ENCODE measurements around the gene RTP3.

Gene RTP3

DNA sequence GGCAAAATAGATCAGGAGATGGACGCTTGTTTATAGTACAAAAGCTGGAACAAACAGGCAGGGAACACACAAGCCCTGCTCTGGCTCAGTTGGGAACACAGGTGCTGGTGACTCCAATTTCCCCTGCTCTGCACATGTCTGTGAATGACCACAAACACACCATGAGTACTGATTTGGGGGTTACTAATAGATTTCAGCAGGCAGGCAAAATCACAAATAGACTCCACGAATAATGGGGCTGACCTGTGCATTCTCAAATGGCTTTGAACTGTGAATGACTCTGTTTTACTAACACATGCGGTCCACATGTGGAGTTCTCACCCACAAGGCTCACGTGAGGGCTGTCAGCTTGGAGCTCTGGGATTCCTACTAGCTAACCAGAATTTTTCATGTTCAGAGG is 3.9 kb downstream of the RTP3 start:
- Histone ChIP-seq H3K4me1 (ENCODE audit: low read length) (peaks cover 28% of the 10 kb centered on the region), H3K79me2 (ENCODE audit: low read length) (no peaks in the 10 kb centered on the region), H3K27ac (ENCODE audit: low read length) (no peak overlapping the region), H4K20me1 (ENCODE audit: insufficient read depth, low read length) (no peaks in the 10 kb centered on the region), H3K36me3 (replicated peaks; ENCODE audit: low read depth, low read length) (no peaks in the 10 kb centered on the region), H3K9me3 (ENCODE audit: insufficient read depth, low read length) (no peaks in the 10 kb centered on the region), H3K9ac (ENCODE audit: low read length) (no peak overlapping the region), H2AFZ (ENCODE audit: low read depth, low read length) (no peak overlapping the region), H3K4me3 (ENCODE audit: low read length) (no peak overlapping the region), H3K4me2 (ENCODE audit: low read length) (no peak overlapping the region), H3K27me3 (ENCODE audit: low read depth, low read length) (peaks cover 7% of the 10 kb centered on the region)
- TF ChIP-seq, protein P1, sequence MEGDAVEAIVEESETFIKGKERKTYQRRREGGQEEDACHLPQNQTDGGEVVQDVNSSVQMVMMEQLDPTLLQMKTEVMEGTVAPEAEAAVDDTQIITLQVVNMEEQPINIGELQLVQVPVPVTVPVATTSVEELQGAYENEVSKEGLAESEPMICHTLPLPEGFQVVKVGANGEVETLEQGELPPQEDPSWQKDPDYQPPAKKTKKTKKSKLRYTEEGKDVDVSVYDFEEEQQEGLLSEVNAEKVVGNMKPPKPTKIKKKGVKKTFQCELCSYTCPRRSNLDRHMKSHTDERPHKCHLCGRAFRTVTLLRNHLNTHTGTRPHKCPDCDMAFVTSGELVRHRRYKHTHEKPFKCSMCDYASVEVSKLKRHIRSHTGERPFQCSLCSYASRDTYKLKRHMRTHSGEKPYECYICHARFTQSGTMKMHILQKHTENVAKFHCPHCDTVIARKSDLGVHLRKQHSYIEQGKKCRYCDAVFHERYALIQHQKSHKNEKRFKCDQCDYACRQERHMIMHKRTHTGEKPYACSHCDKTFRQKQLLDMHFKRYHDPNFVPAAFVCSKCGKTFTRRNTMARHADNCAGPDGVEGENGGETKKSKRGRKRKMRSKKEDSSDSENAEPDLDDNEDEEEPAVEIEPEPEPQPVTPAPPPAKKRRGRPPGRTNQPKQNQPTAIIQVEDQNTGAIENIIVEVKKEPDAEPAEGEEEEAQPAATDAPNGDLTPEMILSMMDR (IDR thresholded peaks at IDR 0.05; ENCODE audit: low read depth, low read length) = no peak
- no peak for TF ChIP-seq EZH2phosphoT487 (IDR thresholded peaks at IDR 0.05; ENCODE audit: low read depth)

DNA sequence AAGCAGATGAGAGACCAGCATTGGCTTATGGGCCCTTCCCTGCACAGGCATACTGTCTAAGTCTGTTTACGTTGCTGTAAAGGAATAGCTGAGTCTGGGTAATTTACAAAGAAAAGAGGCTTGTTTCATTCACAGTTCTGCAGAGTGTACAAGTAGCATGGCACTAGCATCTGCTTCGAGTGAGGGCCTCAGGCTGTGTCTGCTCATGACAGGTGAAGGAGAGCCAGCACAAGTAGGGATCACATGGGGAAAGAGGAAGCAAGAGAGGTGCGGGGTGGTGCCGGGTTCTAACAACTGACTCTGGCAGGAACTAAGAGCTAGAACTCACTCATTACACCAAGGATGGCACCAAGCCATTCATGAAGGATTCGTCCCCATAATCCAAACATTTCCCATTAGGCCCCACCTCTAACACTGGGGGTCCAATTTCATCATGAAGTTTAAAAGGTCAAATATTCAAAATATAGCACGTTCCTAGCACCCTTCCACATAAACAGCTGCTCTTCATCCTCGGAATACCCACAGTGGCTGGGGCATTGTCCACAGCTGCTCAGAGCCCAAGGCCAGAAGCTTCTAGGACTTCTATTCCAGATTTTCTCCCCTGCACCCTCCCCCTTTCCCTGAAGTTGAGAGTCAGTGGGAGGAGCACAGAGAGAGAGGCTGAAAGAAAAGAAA is 5.6 kb downstream of the RTP3 start:
- TF ChIP-seq, protein P1 (IDR thresholded peaks at IDR 0.05; ENCODE audit: low read depth, low read length) = no peak
- no peak for TF ChIP-seq EZH2phosphoT487 (IDR thresholded peaks at IDR 0.05; ENCODE audit: low read depth)
- Histone ChIP-seq H3K4me3 (ENCODE audit: low read length) (no peak overlapping the region), H4K20me1 (ENCODE audit: insufficient read depth, low read length) (no peaks in the 10 kb centered on the region), H3K9ac (ENCODE audit: low read length) (no peak overlapping the region), H3K4me1 (ENCODE audit: low read length) (peaks cover 28% of the 10 kb centered on the region), H2AFZ (ENCODE audit: low read depth, low read length) (0 out of 2 replicates have a peak overlapping the region, but pooled peaks have one; percentile 44), H3K4me2 (ENCODE audit: low read length) (no peak overlapping the region), H3K36me3 (replicated peaks; ENCODE audit: low read depth, low read length) (no peaks in the 10 kb centered on the region), H3K27me3 (ENCODE audit: low read depth, low read length) (peaks cover 5% of the 10 kb centered on the region; the same call in 1 of the 2 replicates), H3K9me3 (ENCODE audit: insufficient read depth, low read length) (no peaks in the 10 kb centered on the region), H3K79me2 (ENCODE audit: low read length) (no peaks in the 10 kb centered on the region), H3K27ac (ENCODE audit: low read length) (no peak overlapping the region)

DNA sequence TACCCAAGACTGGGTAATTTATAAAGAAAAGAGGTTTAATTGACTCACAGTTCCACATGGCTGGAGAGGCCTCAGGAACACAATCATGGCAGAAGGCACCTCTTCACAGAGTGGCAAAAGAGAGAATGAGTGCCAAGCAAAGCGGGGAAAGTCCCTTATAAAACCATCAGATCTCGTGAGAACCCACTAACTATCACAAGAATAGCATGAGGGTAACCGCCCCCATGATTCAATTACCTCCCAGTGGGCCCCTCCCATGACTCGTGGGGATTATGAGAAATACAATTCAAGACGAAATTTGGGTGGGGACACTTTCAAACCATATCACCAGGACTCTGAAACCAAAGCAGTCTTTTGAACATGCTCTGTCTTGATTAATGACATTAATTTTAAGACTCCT is 7.0 kb downstream of the RTP3 start:
- Histone ChIP-seq H4K20me1 (ENCODE audit: insufficient read depth, low read length) (no peaks in the 10 kb centered on the region), H3K36me3 (replicated peaks; ENCODE audit: low read depth, low read length) (no peaks in the 10 kb centered on the region), H3K27me3 (ENCODE audit: low read depth, low read length) (peaks cover 5% of the 10 kb centered on the region; the same call in 1 of the 2 replicates), H3K27ac (ENCODE audit: low read length) (no peak overlapping the region), H3K79me2 (ENCODE audit: low read length) (no peaks in the 10 kb centered on the region), H3K4me1 (ENCODE audit: low read length) (peaks cover 28% of the 10 kb centered on the region), H2AFZ (ENCODE audit: low read depth, low read length) (no peak overlapping the region), H3K4me3 (ENCODE audit: low read length) (no peak overlapping the region), H3K4me2 (ENCODE audit: low read length) (no peak overlapping the region), H3K9ac (ENCODE audit: low read length) (no peak overlapping the region), H3K9me3 (ENCODE audit: insufficient read depth, low read length) (no peaks in the 10 kb centered on the region)
- TF ChIP-seq, protein P1 (IDR thresholded peaks at IDR 0.05; ENCODE audit: low read depth, low read length) = no peak
- TF ChIP-seq EZH2phosphoT487 (IDR thresholded peaks at IDR 0.05; ENCODE audit: low read depth) = no peak

DNA sequence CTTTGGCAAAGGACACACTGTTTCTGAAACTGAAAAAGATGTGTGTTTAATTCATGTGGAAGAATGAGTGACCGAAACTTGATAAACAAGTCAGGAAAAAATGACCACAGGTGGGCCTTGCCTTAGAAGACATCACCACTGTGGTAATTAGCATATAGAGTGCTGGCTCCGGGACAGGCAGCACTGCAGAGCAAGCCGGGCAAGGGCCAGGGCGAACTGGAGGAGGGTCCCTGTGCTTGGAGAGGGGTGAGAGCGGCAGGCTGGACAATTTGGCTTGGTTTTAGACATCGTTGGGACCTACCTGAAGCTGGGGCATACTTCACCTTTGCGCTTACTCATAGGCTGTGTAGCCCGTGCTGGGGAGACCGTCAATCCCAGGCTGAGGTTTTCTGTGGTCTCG is 8.2 kb downstream of the RTP3 start:
- Histone ChIP-seq H2AFZ (ENCODE audit: low read depth, low read length) (no peak overlapping the region), H3K79me2 (ENCODE audit: low read length) (no peaks in the 10 kb centered on the region), H3K4me3 (ENCODE audit: low read length) (no peak overlapping the region), H3K9me3 (ENCODE audit: insufficient read depth, low read length) (no peaks in the 10 kb centered on the region), H3K4me1 (ENCODE audit: low read length) (peaks cover 26% of the 10 kb centered on the region), H3K4me2 (ENCODE audit: low read length) (no peak overlapping the region), H3K36me3 (replicated peaks; ENCODE audit: low read depth, low read length) (no peaks in the 10 kb centered on the region), H3K27ac (ENCODE audit: low read length) (no peak overlapping the region), H4K20me1 (ENCODE audit: insufficient read depth, low read length) (no peaks in the 10 kb centered on the region), H3K27me3 (ENCODE audit: low read depth, low read length) (peaks cover 9% of the 10 kb centered on the region), H3K9ac (ENCODE audit: low read length) (no peak overlapping the region)
- TF ChIP-seq, protein P1 (IDR thresholded peaks at IDR 0.05; ENCODE audit: low read depth, low read length) = no peak
- TF ChIP-seq EZH2phosphoT487 (IDR thresholded peaks at IDR 0.05; ENCODE audit: low read depth) = no peak
